C4-2B (cell line): ENCODE results near the gene PAK1.

Experiments
- CTCF ChIP-seq: fragments of 450-650 bp; conservative IDR thresholded peaks from 2 replicates; pipeline ENCODE4 v1.5.1; 2017; ENCODE audit warnings: mild to moderate bottlenecking
- ZFX ChIP-seq: fragments of 450-650 bp; IDR thresholded peaks from 2 replicates; pipeline ENCODE4 v1.6.1; 2017

- TF ChIP-seq CTCF (no peak), ZFX (no peak)
Measured at GRCh38 chr11:77522215-77522614, 48.3 kb upstream of the PAK1 start.
